ENCODE data around the gene DPH3.

DPH3 gene

DNA sequence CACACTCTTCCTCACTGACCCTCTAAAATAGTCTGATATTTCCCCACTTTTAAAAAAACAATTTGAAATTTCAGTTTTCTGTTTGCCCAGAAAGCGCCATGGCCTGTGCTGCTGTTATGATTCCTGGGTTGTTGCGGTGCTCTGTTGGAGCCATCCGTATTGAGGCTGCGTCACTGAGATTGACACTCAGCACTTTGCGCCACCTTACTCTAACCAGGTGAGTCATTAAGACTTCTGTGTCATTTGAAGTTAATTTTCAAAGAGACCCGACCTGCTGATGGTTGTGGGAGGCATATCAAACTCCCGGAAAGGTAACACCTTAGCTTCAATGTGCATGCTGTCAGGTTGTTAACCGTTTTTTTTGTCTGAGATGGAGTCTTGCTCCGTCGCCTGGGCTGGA is 6.1 kb upstream of the DPH3 start:
- H3K9ac ChIP-seq (ENCODE audit: low read length), result no peak overlapping the region
- no peak overlapping the region for H3K27ac ChIP-seq (ENCODE audit: low read depth, low read length)
- no peak overlapping the region for H3K4me3 ChIP-seq (ENCODE audit: insufficient read depth, low read length, poor library complexity, severe bottlenecking)
- H2AFZ ChIP-seq (ENCODE audit: low read depth, low read length, severe bottlenecking), result no peak overlapping the region
- no peaks in the 10 kb centered on the region for H3K9me2 ChIP-seq (replicated peaks; ENCODE audit: insufficient read depth, low read length)
- peaks cover 20% of the 10 kb centered on the region; the same call in 1 of the 2 replicates for H3K36me3 ChIP-seq (ENCODE audit: low read length)
- TF ChIP-seq, protein P1, sequence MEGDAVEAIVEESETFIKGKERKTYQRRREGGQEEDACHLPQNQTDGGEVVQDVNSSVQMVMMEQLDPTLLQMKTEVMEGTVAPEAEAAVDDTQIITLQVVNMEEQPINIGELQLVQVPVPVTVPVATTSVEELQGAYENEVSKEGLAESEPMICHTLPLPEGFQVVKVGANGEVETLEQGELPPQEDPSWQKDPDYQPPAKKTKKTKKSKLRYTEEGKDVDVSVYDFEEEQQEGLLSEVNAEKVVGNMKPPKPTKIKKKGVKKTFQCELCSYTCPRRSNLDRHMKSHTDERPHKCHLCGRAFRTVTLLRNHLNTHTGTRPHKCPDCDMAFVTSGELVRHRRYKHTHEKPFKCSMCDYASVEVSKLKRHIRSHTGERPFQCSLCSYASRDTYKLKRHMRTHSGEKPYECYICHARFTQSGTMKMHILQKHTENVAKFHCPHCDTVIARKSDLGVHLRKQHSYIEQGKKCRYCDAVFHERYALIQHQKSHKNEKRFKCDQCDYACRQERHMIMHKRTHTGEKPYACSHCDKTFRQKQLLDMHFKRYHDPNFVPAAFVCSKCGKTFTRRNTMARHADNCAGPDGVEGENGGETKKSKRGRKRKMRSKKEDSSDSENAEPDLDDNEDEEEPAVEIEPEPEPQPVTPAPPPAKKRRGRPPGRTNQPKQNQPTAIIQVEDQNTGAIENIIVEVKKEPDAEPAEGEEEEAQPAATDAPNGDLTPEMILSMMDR (IDR thresholded peaks at IDR 0.05; ENCODE audit: insufficient read depth, low read length, poor library complexity, severe bottlenecking), result no peak
- TF ChIP-seq EZH2phosphoT487 (conservative IDR thresholded peaks at IDR 0.05; ENCODE audit: low read length), result no peak
- no peaks in the 10 kb centered on the region for H3K27me3 ChIP-seq (ENCODE audit: low read length)
- H4K20me1 ChIP-seq (ENCODE audit: low read depth, low read length), result no peaks in the 10 kb centered on the region
- H3K9me3 ChIP-seq (ENCODE audit: insufficient read depth, low read length), result no peaks in the 10 kb centered on the region
- H3K79me2 ChIP-seq (ENCODE audit: insufficient read depth, low read length), result peaks cover 33% of the 10 kb centered on the region
- peaks cover 6% of the 10 kb centered on the region; the same call in 1 of the 2 replicates for H3F3A ChIP-seq (ENCODE audit: insufficient read depth)
- H3K4me2 ChIP-seq (ENCODE audit: low read depth, low read length, poor library complexity, severe bottlenecking), result no peak overlapping the region

DNA sequence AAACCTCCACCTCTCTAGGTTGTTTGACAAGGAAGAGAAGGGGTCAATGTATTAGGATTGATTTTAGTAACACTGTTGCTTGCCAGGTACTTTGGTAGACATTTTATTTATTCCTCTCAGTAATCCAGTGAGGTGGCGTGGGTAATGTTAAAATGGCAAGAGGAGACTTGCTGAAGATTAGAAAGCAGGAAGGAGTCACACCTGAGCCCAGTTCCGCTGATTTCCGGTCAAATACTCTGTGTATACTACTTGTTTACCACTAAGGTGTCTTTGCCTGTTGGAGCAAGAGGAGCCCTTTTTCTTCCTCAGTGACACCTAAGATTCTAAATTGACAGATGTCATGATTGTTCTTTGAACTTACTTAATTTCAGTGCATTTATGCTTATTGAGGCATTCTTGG is 2.0 kb upstream of the DPH3 start:
- no peaks in the 10 kb centered on the region for H3K27me3 ChIP-seq (ENCODE audit: low read length)
- no peak for TF ChIP-seq EZH2phosphoT487 (conservative IDR thresholded peaks at IDR 0.05; ENCODE audit: low read length)
- TF ChIP-seq, protein P1 (IDR thresholded peaks at IDR 0.05; ENCODE audit: insufficient read depth, low read length, poor library complexity, severe bottlenecking), result no peak
- no peaks in the 10 kb centered on the region for H3K9me3 ChIP-seq (ENCODE audit: insufficient read depth, low read length)
- H3F3A ChIP-seq (ENCODE audit: insufficient read depth), result peaks cover 6% of the 10 kb centered on the region; the same call in 1 of the 2 replicates
- no peak overlapping the region for H3K27ac ChIP-seq (ENCODE audit: low read depth, low read length)
- peak overlapping the region; percentile 85 for H3K4me2 ChIP-seq (ENCODE audit: low read depth, low read length, poor library complexity, severe bottlenecking)
- peaks cover 58% of the 10 kb centered on the region for H3K79me2 ChIP-seq (ENCODE audit: insufficient read depth, low read length)
- H3K4me3 ChIP-seq (ENCODE audit: insufficient read depth, low read length, poor library complexity, severe bottlenecking), result peak overlapping the region; percentile 75
- H3K9me2 ChIP-seq (replicated peaks; ENCODE audit: insufficient read depth, low read length), result no peaks in the 10 kb centered on the region
- peaks cover 8% of the 10 kb centered on the region; the same call in 1 of the 2 replicates for H3K36me3 ChIP-seq (ENCODE audit: low read length)
- no peak overlapping the region for H2AFZ ChIP-seq (ENCODE audit: low read depth, low read length, severe bottlenecking)
- H4K20me1 ChIP-seq (ENCODE audit: low read depth, low read length), result no peaks in the 10 kb centered on the region
- peak overlapping the region; percentile 69; the same call in 1 of the 2 replicates for H3K9ac ChIP-seq (ENCODE audit: low read length)

DNA sequence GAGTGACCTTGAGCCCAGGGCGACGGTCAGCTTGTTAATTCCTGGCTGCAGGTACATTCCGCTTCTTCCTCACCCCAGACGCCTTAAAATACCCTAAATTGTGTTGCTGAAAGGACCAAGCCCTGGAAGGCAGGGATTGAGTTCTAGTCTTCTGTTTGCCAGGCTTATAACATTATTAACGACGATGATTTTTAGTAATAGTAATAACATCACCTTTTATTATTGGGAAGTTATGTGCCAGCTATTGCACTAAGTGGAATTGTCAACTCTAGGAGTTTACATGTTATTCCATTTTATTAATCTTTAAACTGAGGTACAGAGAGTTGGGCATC is 678 bp upstream of the DPH3 start:
- Histone ChIP-seq H3K79me2 (ENCODE audit: insufficient read depth, low read length) (peaks cover 58% of the 10 kb centered on the region), H4K20me1 (ENCODE audit: low read depth, low read length) (no peaks in the 10 kb centered on the region), H3K27me3 (ENCODE audit: low read length) (no peaks in the 10 kb centered on the region), H3K9ac (ENCODE audit: low read length) (peak overlapping the region; percentile 69), H3K9me3 (ENCODE audit: insufficient read depth, low read length) (no peaks in the 10 kb centered on the region), H3F3A (ENCODE audit: insufficient read depth) (peaks cover 6% of the 10 kb centered on the region; the same call in 1 of the 2 replicates), H3K4me3 (ENCODE audit: insufficient read depth, low read length, poor library complexity, severe bottlenecking) (peak overlapping the region; percentile 75), H2AFZ (ENCODE audit: low read depth, low read length, severe bottlenecking) (peak overlapping the region; percentile 72), H3K36me3 (ENCODE audit: low read length) (peaks cover 6% of the 10 kb centered on the region; the same call in 1 of the 2 replicates), H3K9me2 (replicated peaks; ENCODE audit: insufficient read depth, low read length) (no peaks in the 10 kb centered on the region), H3K4me2 (ENCODE audit: low read depth, low read length, poor library complexity, severe bottlenecking) (peak overlapping the region; percentile 85), H3K27ac (ENCODE audit: low read depth, low read length) (no peak overlapping the region)
- TF ChIP-seq, protein P1 (IDR thresholded peaks at IDR 0.05; ENCODE audit: insufficient read depth, low read length, poor library complexity, severe bottlenecking), result no peak
- TF ChIP-seq EZH2phosphoT487 (conservative IDR thresholded peaks at IDR 0.05; ENCODE audit: low read length), result no peak
